ENCODE data around the gene SLC9A9. TPM values are rescaled to one million over a fixed set of nuclear protein-coding genes. Genes with fewer than 3 reads are reported as not detected.

Gene SLC9A9
- total RNA-seq, 1 donor from 2014 or later: 12.2 TPM

DNA sequence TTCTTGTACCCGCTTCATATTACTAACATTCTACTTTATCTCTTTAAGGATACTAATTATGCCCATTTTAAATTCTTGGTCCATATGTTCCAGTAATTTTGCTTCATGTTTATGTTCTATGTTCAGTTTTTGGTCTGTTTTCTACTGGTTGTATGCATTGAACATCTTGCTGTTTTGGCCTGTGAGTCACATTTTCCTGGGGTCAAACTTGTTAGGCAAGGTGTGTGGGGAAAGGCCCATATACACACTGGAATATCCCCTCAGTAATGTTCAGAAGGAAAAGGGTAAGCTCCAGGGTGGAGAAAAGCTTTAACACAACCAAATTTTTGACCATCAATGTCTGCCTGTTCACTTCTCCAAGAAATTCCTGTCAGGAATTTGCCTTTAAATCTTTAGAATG lies 337.7 kb downstream of the SLC9A9 start:
- no peak for DNase-seq (ENCODE audit: low spot score)

DNA sequence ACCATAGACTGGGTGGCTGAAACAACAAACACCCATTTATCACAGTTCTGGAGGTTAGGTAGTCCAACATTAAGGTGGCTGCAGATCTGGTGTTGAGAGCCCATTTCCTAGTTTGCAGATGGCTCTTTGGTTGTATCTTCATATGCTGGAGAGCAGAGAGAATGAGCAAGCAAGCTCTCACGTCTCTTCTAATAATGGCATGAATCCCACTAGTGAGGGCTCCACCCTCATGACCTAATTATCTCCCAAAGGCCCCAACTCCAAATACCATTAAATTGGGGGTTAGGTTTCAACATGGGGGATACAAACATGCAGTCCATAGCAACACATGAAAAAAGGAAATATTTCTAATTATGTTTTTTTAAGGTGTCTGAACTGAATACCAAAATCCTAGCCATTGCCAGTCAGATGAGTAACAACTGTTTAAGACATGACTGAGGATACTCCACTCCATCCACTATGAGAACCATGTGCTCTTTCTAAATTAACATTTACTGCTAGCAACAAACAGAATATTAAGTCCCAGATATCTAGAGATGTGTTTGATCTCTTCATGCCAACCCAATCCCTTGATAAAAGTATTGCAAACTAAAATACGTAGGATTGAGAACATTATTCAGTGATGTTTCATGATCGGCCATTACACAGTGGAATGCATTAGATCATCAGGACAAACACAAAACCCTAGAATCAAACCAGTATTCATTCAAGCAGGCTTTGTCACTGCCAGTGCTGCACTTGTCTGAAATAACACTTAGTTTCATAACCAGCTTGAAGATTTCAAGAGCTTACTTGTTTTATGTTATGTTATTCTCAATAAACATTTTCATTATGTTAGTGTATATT lies 340.3 kb downstream of the SLC9A9 start:
- DNase-seq (ENCODE audit: low spot score): no peak

DNA sequence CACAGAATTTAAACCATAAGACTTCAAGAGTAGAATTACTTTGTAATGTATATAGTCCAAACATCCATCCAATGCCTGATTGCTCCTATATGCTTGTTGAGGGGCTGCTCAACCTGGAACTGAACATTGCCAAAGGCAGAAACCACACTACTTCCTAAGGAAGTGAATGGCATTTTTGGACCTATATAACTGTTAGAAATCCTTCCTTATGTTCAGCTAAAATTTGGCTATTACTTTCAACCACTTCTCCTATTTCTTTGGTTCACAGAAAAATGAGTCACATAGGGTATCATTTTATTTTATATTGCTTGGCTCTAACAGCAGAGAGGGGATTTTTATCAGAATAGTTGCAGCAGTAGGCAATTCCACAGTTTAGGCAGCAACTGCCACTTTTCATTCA lies 342.1 kb downstream of the SLC9A9 start:
- DNase-seq (ENCODE audit: low spot score): no peak

DNA sequence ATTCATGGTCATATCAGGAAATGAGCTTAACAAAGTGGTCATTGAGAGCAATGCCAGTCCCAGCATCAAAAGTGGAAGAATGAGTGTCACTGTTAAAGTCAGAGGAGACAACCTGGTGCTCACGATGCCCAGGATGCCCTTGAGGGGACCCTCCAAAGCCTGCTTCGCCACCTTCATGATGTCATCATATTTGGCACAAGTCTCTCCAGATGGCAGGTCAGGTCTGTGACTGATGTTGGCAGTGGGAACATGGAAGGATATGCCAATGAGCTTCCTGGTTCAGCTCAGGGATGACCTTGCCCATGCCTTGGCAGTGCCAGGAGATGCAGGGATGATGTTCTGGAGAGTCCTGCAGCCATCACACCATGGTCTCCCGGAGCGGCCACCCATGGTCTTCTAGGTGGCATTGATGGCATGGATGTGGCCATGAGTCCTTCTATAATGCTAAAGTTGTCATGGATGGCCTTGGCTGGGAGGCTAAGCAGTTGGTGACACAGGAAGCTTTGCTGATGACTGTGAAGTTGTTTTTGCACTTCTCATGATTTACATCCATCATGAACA lies 344.9 kb downstream of the SLC9A9 start:
- DNase-seq (ENCODE audit: low spot score): no peak

DNA sequence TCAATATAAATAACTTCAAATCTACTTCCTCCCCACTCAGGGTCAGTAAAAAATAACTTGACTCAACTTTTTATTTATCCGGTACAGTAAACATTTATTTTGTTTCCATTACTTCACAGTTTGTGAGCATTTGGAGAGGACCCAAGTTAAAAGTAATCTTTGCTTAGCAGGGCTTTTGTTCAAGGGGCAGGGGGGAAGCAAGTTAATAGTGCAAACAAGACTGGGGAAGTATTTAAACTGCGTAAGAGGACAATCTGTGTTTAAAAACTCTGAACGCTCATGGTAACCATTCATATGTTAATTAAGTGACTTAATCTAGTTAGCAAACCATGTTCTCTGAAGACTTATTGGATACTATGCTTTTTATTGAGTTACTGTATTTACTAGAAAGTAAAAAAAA lies 346.2 kb downstream of the SLC9A9 start:
- no peak for DNase-seq (ENCODE audit: low spot score)

DNA sequence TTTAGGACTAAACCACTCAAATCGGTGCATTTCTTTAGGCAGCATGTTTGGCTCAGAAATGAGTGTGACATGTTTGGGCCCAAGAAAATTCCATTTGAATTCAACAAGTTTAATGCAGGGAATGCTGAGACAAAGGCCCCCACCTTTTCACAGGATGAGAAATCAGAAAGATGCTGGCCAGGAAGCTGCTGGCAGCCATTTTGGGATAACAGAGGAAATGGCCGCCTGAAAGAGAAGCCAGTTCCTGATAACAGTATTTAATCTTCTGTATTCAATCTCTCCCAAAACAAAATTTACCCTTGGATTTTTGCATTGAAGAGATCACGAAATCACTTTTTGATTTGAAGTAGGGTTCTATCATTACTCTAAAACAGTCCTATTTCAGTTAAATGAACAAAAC lies 350.9 kb downstream of the SLC9A9 start:
- no peak for DNase-seq (ENCODE audit: low spot score)

DNA sequence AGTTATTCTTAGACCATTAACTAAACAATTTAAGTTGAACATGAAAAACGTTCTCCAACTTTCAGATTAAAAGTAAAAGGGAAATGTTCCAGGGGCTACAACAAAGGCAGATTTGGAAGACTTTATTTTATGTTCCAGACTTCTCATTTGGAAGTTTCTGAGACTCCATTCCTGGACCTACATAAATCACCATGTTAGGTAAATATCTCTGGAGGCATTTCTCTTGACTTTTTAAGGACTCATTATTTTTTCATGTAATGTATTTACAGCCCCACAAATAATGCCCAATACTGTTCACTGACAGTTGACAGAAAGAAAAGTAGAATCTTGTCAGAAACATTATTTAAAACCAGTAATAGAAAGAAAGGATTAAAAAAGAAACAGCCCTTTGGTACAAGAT lies 352.1 kb downstream of the SLC9A9 start:
- no peak for DNase-seq (ENCODE audit: low spot score)

DNA sequence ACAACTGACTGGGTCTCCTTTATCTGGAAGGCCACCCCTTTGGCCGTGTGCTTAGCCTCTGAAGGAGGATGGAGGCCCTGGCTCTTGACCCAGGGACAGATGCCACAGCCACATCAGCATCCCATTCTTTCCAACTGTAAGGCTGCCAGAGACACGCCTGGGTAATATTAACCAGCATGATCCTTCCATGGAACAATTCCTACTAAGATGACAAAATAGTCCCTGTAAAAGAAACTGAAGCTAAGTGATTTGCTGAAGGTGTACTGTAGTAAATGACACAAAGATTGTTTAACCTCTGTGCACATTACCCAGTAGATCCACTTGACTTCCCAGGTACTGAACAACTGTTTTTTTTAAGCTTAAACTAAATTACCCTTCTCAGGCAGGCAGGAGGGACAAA lies 352.7 kb downstream of the SLC9A9 start:
- DNase-seq (ENCODE audit: low spot score): no peak

DNA sequence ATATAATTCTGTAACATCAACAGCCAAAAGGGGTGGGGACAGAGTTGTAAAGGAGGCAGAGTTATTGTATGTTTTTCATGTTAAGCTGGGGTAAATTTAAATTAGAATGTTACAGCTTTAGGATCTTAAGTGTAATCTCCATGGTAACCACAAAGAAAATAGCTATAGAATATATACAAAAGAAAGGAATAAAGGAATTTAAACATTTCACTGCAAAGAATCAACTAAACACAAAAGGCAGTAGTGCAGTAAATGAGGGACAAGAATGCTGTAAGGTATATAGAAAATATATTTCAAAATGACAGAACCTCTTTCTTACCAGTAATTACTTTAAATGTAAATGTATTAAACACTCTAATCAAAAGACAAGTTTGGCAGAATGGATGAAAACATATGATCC lies 361.7 kb downstream of the SLC9A9 start:
- DNase-seq (ENCODE audit: low spot score): no peak

DNA sequence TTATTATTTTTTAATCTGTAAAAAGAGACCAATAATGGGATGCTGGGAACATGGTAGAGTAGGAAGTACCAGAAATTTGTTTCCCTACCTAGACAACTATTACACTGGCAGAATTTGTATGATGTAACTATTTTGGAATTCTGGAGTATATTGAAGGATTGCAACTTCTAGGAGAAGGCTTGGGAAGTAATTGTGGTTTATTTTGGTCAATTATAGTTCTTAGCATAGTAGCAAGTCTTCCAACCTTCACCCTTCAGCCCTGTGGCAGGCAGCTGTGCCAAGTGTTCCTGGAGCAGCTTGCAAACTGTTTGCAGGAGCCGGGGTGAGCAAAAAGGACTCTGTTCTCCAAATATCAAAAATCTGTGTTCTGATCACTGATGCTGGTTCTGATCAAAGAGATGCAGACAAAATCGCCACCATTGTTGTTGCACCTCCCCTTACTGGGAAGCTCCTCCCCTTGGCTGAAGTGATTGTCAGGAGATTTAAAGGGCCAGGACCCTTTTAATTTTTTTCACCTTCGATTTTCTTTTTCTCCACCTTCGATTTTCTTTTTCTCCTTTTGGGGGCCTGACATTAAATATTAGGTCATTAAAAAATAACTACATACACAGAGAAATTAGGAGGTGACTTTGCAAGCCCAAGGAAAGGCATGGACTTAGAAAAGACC lies 363.3 kb downstream of the SLC9A9 start:
- DNase-seq (ENCODE audit: low spot score): no peak

DNA sequence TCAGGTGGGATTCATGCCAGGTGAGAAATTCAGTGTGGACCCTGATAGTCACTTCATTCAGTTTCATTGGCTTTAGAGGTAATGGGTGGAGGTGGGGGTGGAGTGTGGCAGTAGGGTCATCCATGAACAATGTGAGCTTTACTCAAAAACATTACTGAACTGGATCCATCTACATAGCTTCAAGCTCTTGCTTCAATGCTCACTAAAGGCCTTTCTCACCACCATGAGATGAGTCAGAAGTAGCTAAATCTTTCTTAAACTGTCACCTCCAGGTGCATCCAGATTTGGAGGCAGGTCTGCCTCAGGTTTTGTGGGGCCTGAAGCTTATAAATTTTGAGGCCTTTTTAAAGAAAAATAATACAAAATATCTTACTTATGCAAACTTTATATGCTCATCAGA lies 365.1 kb downstream of the SLC9A9 start:
- no peak for DNase-seq (ENCODE audit: low spot score)

DNA sequence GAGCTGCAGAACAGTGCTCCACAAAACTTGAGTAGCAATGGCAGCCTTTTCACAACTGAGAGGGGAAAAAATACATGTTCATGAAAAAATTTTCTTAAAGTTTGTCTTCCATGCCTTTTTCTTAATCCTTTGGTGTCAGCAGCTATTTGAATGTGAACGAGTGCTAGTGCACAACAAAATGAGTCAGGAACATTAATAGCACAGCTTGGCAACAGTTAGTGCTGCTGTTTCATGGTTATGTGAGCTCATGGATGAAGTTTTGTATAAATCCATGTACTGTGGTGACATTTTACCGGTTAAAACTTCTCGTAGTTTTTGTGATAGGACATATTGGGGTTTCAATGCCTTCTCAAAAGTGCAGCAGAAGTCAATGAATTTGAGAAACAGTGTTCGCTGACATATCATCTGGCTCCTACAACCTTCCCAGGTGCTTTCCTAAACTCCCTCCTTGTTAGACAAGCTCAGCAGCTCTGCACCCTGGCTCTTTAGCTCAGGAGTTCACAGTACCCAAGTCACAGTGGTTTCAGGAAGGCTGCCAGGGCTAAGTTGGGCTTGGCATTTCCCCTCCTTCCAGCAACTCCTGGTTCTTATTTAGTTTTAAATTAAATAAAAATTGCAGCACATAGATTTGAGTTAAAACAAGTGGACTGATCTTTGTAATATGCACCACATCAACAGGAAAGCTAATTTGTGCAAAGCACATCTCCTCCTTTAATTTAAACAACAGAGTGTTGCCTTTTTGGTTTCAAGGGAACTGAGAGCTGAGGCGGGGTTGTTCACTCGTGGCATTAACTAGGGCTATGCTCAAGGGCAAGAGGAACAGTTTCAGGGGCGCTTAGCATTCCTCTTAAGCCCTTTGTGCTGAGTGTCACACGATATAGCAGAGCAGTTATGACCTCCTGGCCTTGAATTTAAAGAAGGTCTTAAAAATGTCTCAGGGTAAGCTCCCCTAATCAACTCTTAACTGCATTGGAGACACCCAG lies 365.9 kb downstream of the SLC9A9 start:
- DNase-seq (ENCODE audit: low spot score): no peak

DNA sequence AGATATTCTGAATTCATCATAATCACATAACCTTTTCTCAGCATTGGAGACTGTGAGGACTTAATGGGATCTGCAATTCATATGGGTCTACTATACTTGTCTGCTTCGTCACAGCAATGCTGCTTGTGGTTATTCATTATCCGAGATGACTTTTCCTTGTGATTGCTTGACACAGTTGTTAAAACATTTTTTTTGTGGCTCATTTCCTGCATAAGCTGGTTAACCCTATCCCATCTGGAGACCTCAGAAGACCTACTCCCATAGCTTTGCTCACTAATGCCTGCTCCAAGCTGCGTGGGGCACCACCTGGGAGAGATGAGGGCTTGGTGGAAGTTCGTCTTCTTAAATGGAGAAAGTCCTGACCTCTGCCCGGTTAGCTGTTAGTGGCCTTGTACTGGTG lies 367.9 kb downstream of the SLC9A9 start:
- DNase-seq (ENCODE audit: low spot score): no peak

DNA sequence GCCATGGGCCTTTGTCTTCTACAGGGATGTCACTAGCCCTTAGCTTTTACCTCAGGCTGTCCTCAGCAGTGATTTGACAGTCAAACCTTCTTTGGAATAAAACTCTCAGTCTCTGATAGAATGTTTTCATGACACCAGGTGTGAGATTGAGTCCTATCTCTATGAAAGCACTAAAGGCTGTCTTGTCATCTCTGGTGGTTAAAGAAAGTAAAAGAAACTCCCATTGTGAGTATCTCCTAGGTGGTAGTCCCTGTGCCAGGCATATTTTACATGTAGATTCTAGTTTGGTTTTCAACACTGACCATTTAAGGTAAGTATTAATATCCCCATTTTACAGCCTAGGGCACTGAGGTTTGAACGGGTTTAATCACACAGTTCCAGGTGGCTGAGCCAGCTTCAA lies 368.5 kb downstream of the SLC9A9 start:
- no peak for DNase-seq (ENCODE audit: low spot score)

DNA sequence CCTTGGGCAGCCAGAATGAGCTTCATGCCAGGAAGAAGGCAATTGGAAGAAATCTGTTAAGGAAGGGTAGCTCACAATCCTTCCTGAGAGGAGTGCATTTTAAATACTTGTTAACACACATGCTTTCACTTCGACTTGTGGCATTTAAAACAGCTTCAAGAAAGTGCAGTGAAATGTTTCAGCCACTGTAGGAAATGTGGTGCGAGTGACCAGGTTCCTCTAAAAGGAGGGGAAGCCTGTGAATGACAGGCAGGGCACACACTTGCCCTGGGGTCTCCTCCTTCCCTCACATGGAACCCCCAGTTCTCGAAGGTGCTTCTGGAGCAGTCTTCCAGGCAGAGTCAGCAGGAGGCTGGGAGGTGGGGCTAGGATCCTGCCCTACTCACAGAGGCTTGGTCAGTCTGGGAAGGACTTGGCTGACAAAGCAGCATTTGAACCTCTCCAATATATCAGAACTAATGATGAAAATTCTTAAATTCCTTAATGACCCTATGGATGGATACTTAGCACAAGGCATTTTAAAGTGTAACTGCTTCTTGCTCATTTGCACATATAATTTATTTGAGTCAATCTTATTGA lies 370.1 kb downstream of the SLC9A9 start:
- no peak for DNase-seq (ENCODE audit: low spot score)

DNA sequence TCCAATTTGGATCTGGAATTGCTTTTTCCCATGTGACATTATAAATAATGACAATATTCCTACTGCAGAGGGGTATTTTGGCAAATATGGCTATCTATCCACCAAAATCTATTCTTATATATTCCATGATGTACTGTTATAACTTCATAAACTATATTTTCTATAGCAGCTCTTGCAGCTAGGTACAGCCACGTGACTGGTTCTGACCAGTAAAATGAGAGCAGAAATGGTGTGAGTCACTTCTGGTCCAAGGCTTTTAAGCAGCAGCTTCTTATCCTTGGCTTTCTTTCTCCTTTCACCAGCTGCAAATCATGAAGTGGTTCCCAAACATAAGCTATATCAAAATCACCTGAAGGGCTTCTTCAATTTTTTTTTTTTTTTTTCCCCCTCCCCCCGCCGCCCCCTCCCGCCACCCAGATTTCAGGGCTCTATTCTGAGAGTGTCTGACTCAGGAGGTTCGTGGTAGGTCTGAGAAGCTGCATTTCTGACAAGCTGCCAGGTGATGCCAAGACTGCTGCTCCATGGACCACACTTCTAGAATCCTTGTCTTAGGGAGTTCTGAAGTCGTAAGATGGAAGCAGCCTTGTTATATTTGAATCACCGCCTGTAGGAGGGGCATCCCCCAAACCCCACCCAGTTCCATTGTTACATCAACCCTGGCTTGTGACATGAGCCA lies 371.2 kb downstream of the SLC9A9 start:
- DNase-seq (ENCODE audit: low spot score): no peak

DNA sequence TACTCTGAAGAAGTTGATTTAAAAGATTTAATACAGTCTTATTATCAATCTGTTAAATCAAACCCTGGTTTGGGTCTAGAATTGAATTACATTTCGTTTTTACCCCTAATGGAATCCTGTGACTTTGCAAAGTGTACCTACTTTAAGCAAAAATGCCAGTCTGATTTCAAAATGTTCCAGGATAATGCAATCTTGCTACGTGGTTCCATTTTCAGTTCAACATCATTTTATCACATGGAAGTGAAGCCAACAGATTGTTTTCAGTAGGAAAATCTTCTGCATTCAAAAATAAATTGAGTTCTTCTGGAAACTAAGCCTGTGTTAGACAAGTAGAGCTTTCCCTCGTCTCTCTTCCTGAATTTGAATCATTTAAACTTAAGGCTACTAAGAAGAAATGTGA lies 372.3 kb downstream of the SLC9A9 start:
- no peak for DNase-seq (ENCODE audit: low spot score)

DNA sequence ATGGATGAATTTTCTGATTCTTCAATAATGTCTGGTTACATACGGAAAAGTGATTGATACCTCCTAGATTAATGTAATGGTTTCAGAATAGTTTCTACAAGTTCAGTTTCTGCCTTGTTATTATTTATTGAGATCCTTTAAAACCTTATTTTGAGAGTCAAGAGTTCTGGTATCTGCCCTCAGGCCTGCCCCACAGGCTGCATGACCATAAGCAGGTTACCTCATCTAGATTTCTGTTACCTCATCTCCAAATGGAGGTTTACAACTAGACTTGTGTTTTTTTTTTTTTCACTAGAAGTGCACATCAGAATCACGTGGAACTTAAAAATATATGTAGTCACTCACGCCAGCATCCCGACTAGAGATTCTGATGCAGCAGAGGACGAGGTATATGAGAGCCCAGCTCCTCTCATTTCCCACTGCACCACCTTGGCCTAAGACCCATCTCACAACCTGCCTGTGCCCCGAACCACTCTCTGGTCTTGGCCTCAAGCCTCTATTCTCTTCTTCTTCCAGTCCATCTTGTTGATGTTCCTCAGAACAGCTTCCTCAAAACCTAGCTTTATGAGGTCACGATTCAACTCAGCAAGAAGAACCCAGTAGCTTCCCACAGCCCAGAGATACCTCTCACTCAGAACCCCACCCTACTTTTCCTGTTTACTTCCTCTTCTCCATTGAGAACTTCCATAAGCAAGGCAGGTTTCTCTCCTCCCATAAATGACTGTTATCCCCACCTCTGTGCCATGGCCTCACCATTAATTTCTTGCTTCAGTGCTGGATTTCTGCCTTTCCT lies 375.3 kb downstream of the SLC9A9 start:
- DNase-seq (ENCODE audit: low spot score): no peak

DNA sequence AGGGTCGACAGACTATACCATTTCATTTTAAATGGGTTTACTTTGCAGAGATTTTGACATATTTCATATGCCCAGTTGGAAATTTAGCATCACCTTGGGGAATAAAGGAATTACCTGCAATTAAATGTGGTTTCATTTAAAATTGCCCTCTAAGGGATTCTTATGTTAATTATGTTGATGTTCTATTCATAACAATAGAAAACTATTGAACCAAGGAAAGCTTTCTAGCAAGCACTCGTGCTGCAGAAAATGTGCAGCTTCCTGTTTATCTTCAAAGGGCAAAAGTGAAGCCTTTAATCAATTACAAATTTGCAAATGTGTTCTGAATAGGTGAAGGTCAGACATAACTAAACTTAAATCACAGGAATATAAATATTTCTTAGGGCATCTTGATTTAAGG lies 376.6 kb downstream of the SLC9A9 start:
- no peak for DNase-seq (ENCODE audit: low spot score)

DNA sequence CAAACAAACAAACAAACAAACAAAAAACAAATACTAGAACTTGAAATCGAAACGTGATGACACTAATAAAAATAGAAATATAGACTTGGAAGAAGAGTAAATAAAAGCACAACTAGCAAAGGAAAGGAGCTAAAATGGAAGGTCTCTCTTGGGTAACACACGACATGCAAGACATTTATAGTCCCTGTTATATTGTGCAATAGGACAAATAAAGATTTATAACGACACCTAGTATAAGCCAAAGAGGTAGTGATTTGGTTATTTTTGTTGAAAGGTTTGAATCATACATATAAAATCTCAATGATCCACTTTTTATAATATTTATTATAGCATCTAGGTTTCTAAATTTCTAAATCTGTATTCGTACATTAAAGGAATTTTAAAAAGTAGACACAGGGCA lies 379.1 kb downstream of the SLC9A9 start:
- no peak for DNase-seq (ENCODE audit: low spot score)

Measured in mucosa of gallbladder (tissue), 1 donor.